ENCODE measurements around the gene FRK. TPM values are rescaled to one million over a fixed set of nuclear protein-coding genes. Genes with fewer than 3 reads are reported as not detected.
"Not testable (repeated sequence)": the region's sequence is repeated elsewhere in the genome, so short reads cannot be mapped to it uniquely, and the experiment has no call there.

Gene FRK
- total RNA-seq, 2 donors from 2014 or later, result 1.4 to 2.9 TPM

GRCh38 chr6:115932481-115932880 lies 128.2 kb downstream of the FRK start:
- Mint-ChIP-seq H3K4me1 (peaks cover 9% of the 10 kb centered on the region), H3K4me3 (no peak overlapping the region), H3K36me3 (ENCODE audit: low read depth) (no peaks in the 10 kb centered on the region), H3K27ac (no peak overlapping the region), H3K9me3 (peaks cover 4% of the 10 kb centered on the region), H3K27me3 (ENCODE audit: insufficient read depth) (peaks cover 7% of the 10 kb centered on the region)
- Histone ChIP-seq H3K4me1 (ENCODE audit: control insufficient read depth, insufficient read depth, low read length) (no peaks in the 10 kb centered on the region), H3K9me3 (ENCODE audit: control insufficient read depth, low read length) (no peaks in the 10 kb centered on the region), H3K36me3 (ENCODE audit: control insufficient read depth, insufficient read depth, low read length) (no peaks in the 10 kb centered on the region), H3K9ac (ENCODE audit: extremely low read depth, low read length, poor library complexity, severe bottlenecking) (no peak overlapping the region), H3K4me3 (ENCODE audit: low read length) (no peak overlapping the region), H3K27ac (ENCODE audit: low read depth, low read length) (no peak overlapping the region), H3K27me3 (ENCODE audit: control insufficient read depth, insufficient read depth, low read length, poor library complexity, severe bottlenecking) (no peaks in the 10 kb centered on the region)
- no peak for DNase-seq
- no peak for TF ChIP-seq CTCF (conservative IDR thresholded peaks at IDR 0.05)
- WGBS, 2 experiments (ENCODE audit: insufficient coverage in 1 of 2, insufficient read length in 1 of 2), result 86 to 100% methylated on average over 1 of the region's 1 CpG

DNA sequence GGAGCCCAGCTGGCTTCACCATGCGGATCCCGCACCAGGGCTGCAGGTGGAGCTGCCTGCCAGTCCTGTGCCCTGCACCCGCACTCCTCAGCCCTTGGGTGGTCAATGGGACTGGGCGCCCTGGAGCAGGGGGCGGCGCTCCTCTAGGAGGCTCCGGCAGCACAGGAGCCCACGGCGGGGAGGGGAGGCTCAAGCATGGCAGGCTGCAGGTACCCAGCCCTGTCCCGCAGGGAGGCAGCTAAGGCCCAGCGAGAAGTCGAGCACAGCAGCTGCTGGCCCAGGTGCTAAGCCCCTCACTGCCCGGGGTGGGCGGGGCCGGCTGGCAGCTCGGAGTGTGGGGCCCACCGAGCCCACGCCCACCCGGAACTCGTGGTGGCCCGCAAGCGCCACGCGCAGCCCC lies 132.7 kb downstream of the FRK start:
- H3K27me3 ChIP-seq (ENCODE audit: control insufficient read depth, insufficient read depth, low read length, poor library complexity, severe bottlenecking); H3K9me3 Mint-ChIP-seq; H3K4me3 Mint-ChIP-seq; H3K4me3 ChIP-seq (ENCODE audit: low read length); H3K27ac Mint-ChIP-seq; DNase-seq; H3K9me3 ChIP-seq (ENCODE audit: control insufficient read depth, low read length); H3K4me1 Mint-ChIP-seq; H3K36me3 Mint-ChIP-seq (ENCODE audit: low read depth); H3K27ac ChIP-seq (ENCODE audit: low read depth, low read length); H3K4me1 ChIP-seq (ENCODE audit: control insufficient read depth, insufficient read depth, low read length); H3K27me3 Mint-ChIP-seq (ENCODE audit: insufficient read depth); H3K9ac ChIP-seq (ENCODE audit: extremely low read depth, low read length, poor library complexity, severe bottlenecking); H3K36me3 ChIP-seq (ENCODE audit: control insufficient read depth, insufficient read depth, low read length): not testable (repeated sequence)
- 94 to 97% methylated on average over 6 to 24 of the region's 24 CpGs for WGBS, 2 experiments (ENCODE audit: insufficient coverage in 1 of 2, insufficient read length in 1 of 2)

DNA sequence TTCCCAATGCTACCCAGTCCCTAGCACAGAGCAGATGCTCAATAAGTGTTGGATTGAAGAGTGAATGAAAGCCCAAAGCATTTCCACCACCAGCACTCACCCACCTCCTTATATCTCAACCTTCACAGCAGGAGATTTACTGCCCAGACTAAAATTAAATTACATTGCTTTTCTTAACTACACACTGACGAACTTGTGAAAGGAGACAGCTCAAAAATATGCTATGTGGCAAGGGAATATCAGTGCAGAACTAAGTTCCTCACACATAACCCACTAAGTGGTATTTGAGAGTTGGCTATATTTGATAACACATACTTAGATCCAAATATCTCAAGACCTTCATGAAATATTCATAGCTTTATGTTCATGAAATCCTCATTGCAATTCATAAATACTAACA lies 137.7 kb downstream of the FRK start:
- Mint-ChIP-seq H3K9me3 (peaks cover 5% of the 10 kb centered on the region), H3K27me3 (ENCODE audit: insufficient read depth) (no peaks in the 10 kb centered on the region), H3K27ac (no peak overlapping the region), H3K4me1 (peaks cover 17% of the 10 kb centered on the region), H3K36me3 (ENCODE audit: low read depth) (no peaks in the 10 kb centered on the region), H3K4me3 (no peak overlapping the region)
- DNase-seq, result no peak
- WGBS, 2 experiments (ENCODE audit: insufficient coverage in 1 of 2, insufficient read length in 1 of 2), result 100% methylated on average over 1 of the region's 1 CpG; no CpG with 5 or more reads in 1 of the 2 experiments
- H3K9ac ChIP-seq (ENCODE audit: extremely low read depth, low read length, poor library complexity, severe bottlenecking), result no peak overlapping the region
- H3K36me3 ChIP-seq (ENCODE audit: control insufficient read depth, insufficient read depth, low read length), result no peaks in the 10 kb centered on the region
- H3K4me1 ChIP-seq (ENCODE audit: control insufficient read depth, insufficient read depth, low read length), result peaks cover 3% of the 10 kb centered on the region
- H3K4me3 ChIP-seq (ENCODE audit: low read length), result no peak overlapping the region
- no peak for TF ChIP-seq CTCF (conservative IDR thresholded peaks at IDR 0.05)
- no peak overlapping the region for H3K27ac ChIP-seq (ENCODE audit: low read depth, low read length)
- no peaks in the 10 kb centered on the region for H3K27me3 ChIP-seq (ENCODE audit: control insufficient read depth, insufficient read depth, low read length, poor library complexity, severe bottlenecking)
- H3K9me3 ChIP-seq (ENCODE audit: control insufficient read depth, low read length), result no peaks in the 10 kb centered on the region

GRCh38 chr6:115914098-115914497 lies 146.6 kb downstream of the FRK start:
- no peaks in the 10 kb centered on the region for H3K9me3 ChIP-seq (ENCODE audit: control insufficient read depth, low read length)
- no peaks in the 10 kb centered on the region for H3K36me3 ChIP-seq (ENCODE audit: control insufficient read depth, insufficient read depth, low read length)
- Mint-ChIP-seq H3K4me3 (no peak overlapping the region), H3K36me3 (ENCODE audit: low read depth) (no peaks in the 10 kb centered on the region), H3K9me3 (no peaks in the 10 kb centered on the region), H3K27me3 (ENCODE audit: insufficient read depth) (no peaks in the 10 kb centered on the region), H3K27ac (no peak overlapping the region), H3K4me1 (peaks cover 31% of the 10 kb centered on the region)
- no peak overlapping the region for H3K9ac ChIP-seq (ENCODE audit: extremely low read depth, low read length, poor library complexity, severe bottlenecking)
- DNase-seq, result no peak
- H3K4me3 ChIP-seq (ENCODE audit: low read length), result no peak overlapping the region
- H3K27me3 ChIP-seq (ENCODE audit: control insufficient read depth, insufficient read depth, low read length, poor library complexity, severe bottlenecking), result no peaks in the 10 kb centered on the region
- WGBS, 2 experiments (ENCODE audit: insufficient coverage in 1 of 2, insufficient read length in 1 of 2), result 78% methylated on average over 2 of the region's 2 CpGs; no CpG with 5 or more reads in 1 of the 2 experiments
- H3K27ac ChIP-seq (ENCODE audit: low read depth, low read length), result no peak overlapping the region
- peaks cover 3% of the 10 kb centered on the region for H3K4me1 ChIP-seq (ENCODE audit: control insufficient read depth, insufficient read depth, low read length)
- TF ChIP-seq CTCF (conservative IDR thresholded peaks at IDR 0.05), result no peak
